Endothelial cell of umbilical vein (primary cell): ENCODE data around the gene DTX4. TPM values are rescaled to one million over a fixed set of nuclear protein-coding genes. Genes with fewer than 3 reads are reported as not detected.

Source experiments
- BruUV-seq: library from RNA; stranded (reverse); fragments of 400-500 nt; replicated peaks from 2 replicates; lab custom pipeline; 2021; lab: Mats Ljungman, UMichigan
- CTCF ChIA-PET: fragments of 300-600, 350-600 bp; sonication (Branson Sonifier 250); formaldehyde crosslinking; loops from one replicate; lab custom pipeline; 2021; ENCODE audit warnings: antibody characterized with exemption, inconsistent platforms; lab: Charles Lee
- POLR2A ChIA-PET: fragments of 300-600, 350-600 bp; sonication (Branson Sonifier 250); formaldehyde crosslinking; loops from one replicate; lab custom pipeline; 2021; ENCODE audit warnings: antibody characterized with exemption, inconsistent platforms; lab: Charles Lee
- DNase-seq: peaks from one replicate; pipeline ENCODE4 v3.0.0-alpha.2; 2011; ENCODE audit warnings: low read depth, low spot score
- FAIRE-seq: peaks from 2 replicates; lab custom pipeline; 2011; peaks lifted over from hg19 to GRCh38; lab: Jason Lieb, UNC
- H2AFZ ChIP-seq: 2 replicates; pipeline ENCODE4 v1.6.0; 2012; ENCODE audit warnings: low read depth, low read length, control low read depth, inconsistent platforms
- H3K27ac ChIP-seq: 2 replicates; pipeline ENCODE4 v1.5.1; 2011; ENCODE audit warnings: low read depth, mild to moderate bottlenecking, control low read depth, low read length, moderate library complexity; ENCODE audit not compliant: insufficient read depth
- H3K27me3 ChIP-seq, 2 experiments: 2 replicates each; pipeline versions ENCODE4 v1.6.0 to v1.6.1; 2011; ENCODE audit warnings: low read length in 2 of 2, mixed read lengths in 1 of 2; ENCODE audit not compliant: control insufficient read depth in 2 of 2, insufficient read depth in 2 of 2
- H3K36me3 ChIP-seq, 2 experiments: 2 replicates in 1 of 2; 3 replicates in 1 of 2; pipeline ENCODE4 v1.5.1; 2011; ENCODE audit warnings: low read length in 2 of 2, mild to moderate bottlenecking in 1 of 2, moderate library complexity in 1 of 2; ENCODE audit not compliant: control insufficient read depth in 2 of 2, insufficient read depth in 2 of 2; ENCODE audit errors: extremely low read depth in 1 of 2
- H3K4me1 ChIP-seq: 3 replicates; pipeline ENCODE4 v1.5.1; 2011; ENCODE audit warnings: mild to moderate bottlenecking, low read length; ENCODE audit not compliant: control insufficient read depth, insufficient read depth; ENCODE audit errors: extremely low read depth
- H3K4me2 ChIP-seq: 2 replicates; pipeline ENCODE4 v1.6.1; 2011; ENCODE audit warnings: low read length, control low read depth, mixed read lengths; ENCODE audit not compliant: insufficient read depth
- H3K4me3 ChIP-seq, 3 experiments: fragments of 200-600 bp in 1 of 3; sonication (generic), shearing (Covaris generic) in 1 of 3; replicated peaks in 1 of 3; 2 replicates each; pipeline ENCODE4 v1.5.1; 2011 to 2016; ENCODE audit warnings: control low read depth in 3 of 3, low read length in 3 of 3, mild to moderate bottlenecking in 2 of 3, inconsistent platforms in 1 of 3, low read depth in 1 of 3, moderate library complexity in 1 of 3; ENCODE audit not compliant: insufficient read depth in 1 of 3
- H3K79me2 ChIP-seq: 2 replicates; pipeline ENCODE4 v1.6.0; 2012; ENCODE audit warnings: low read length, inconsistent platforms; ENCODE audit not compliant: control insufficient read depth, insufficient read depth
- H3K9ac ChIP-seq: replicated peaks from 2 replicates; pipeline ENCODE3; 2011; ENCODE audit warnings: low read length, control low read depth; ENCODE audit not compliant: insufficient read depth; ENCODE audit errors: extremely low read depth
- H3K9me1 ChIP-seq: replicated peaks from 3 replicates; pipeline ENCODE4 v1.6.0; 2011; ENCODE audit warnings: mild to moderate bottlenecking, low read length; ENCODE audit not compliant: control insufficient read depth, insufficient read depth; ENCODE audit errors: extremely low read depth
- H3K9me3 ChIP-seq: replicated peaks from 2 replicates; pipeline ENCODE4 v1.5.1; 2012; ENCODE audit warnings: low read length, inconsistent platforms; ENCODE audit not compliant: control insufficient read depth, insufficient read depth
- H4K20me1 ChIP-seq: replicated peaks from 2 replicates; pipeline ENCODE3; 2011; ENCODE audit warnings: mild to moderate bottlenecking, low read length; ENCODE audit not compliant: control insufficient read depth, insufficient read depth; ENCODE audit errors: extremely low read depth
- CTCF ChIP-seq, 2 donors: IDR thresholded peaks; 1 replicate in 1 of 2; 2 replicates in 1 of 2; pipeline ENCODE4 v1.5.1; 2011; ENCODE audit warnings: low read length in 2 of 2, mild to moderate bottlenecking in 2 of 2, moderate library complexity in 2 of 2, control low read depth in 1 of 2, inconsistent platforms in 1 of 2, low read depth in 1 of 2; ENCODE audit not compliant: insufficient read depth in 1 of 2; ENCODE audit errors: extremely low read depth in 1 of 2
- EZH2 ChIP-seq: IDR thresholded peaks from 2 replicates; pipeline ENCODE4 v1.6.1; 2012; ENCODE audit warnings: borderline replicate concordance, low read depth, mild to moderate bottlenecking, moderate library complexity, low read length, inconsistent platforms; ENCODE audit not compliant: severe bottlenecking
- FOS ChIP-seq: IDR thresholded peaks from 2 replicates; pipeline ENCODE4 v1.6.1; 2011; ENCODE audit warnings: mild to moderate bottlenecking, low read length, moderate library complexity, borderline replicate concordance; ENCODE audit not compliant: insufficient read depth
- GATA2 ChIP-seq: IDR thresholded peaks from 2 replicates; pipeline ENCODE4 v1.7.0; 2011; ENCODE audit warnings: low read depth, mild to moderate bottlenecking, moderate library complexity, mixed read lengths, low read length; ENCODE audit not compliant: insufficient read length, insufficient read depth
- JUN ChIP-seq: IDR thresholded peaks from 2 replicates; pipeline ENCODE4 v1.6.1; 2011; ENCODE audit warnings: borderline replicate concordance, low read depth; ENCODE audit not compliant: insufficient read length, insufficient read depth
- MYC ChIP-seq: IDR thresholded peaks from one replicate; pipeline ENCODE4 v1.6.1; 2011; ENCODE audit warnings: mild to moderate bottlenecking, low read depth, low read length
- POLR2A ChIP-seq: IDR thresholded peaks from 2 replicates; pipeline ENCODE4 v1.6.1; 2012; ENCODE audit warnings: low read depth, mild to moderate bottlenecking, control low read depth, low read length
- POLR2AphosphoS5 ChIP-seq: IDR thresholded peaks from 2 replicates; pipeline ENCODE4 v1.6.1; 2012; ENCODE audit warnings: low read depth, mild to moderate bottlenecking, control low read depth, low read length, moderate library complexity; ENCODE audit not compliant: insufficient read depth
- dilution Hi-C: fragments of 300-500 bp; cut with MboI; formaldehyde crosslinking; loops from one replicate; pipeline ENCODE4 v1.15.0; 2019; ENCODE audit warnings: low sequenced_read_pairs; ENCODE audit not compliant: extremely low pct_ligation_motif_present
- intact Hi-C: fragments of 100-400 bp; cut with micrococcal nuclease; formaldehyde crosslinking; loops from one replicate; pipeline ENCODE4 v1.10.0; 2022
- polyA plus RNA-seq, 4 experiments: library from polyadenylated mRNA; depleted of rRNA in 3 of 4; stranded (reverse) in 3 of 4; unstranded in 1 of 4; fragments of >200 nt; gene quantifications; 2 replicates each; pipeline versions ENCODE4 v1.2.1 to v1.2.3, GENCODE V29; 2011 to 2012; ENCODE audit warnings: missing spikeins in 1 of 4
- total RNA-seq: library from RNA; stranded (reverse); gene quantifications from 2 replicates; pipeline ENCODE4 v1.2.3, GENCODE V29; 2021
- TF ChIP-seq, protein P1 (sequence below): IDR thresholded peaks from 2 replicates; pipeline ENCODE4 v1.6.1; 2011; ENCODE audit not compliant: insufficient read depth, insufficient read length

Gene DTX4
- total and polyA plus RNA-seq, 2 donors (not counting 3 experiments of a cell fraction or from before 2014, with no cell fraction given): 0.08 to 0.91 TPM

GRCh38 chr11:59141673-59142460 lies 30.1 kb upstream of the DTX4 start:
- FAIRE-seq (no peak), DNase-seq (no peak)
- ChIA-PET CTCF (interaction anchor here (0.8 to 6.0 kb wide), 13 partner anchors 9 to 489 kb away, joined by 3 to 66 read pairs (median 4); partner anchors contain the start of genes DTX4 and FAM111B), POLR2A (interaction anchor here (1.0 to 1.2 kb wide), 2 partner anchors 16 to 38 kb away, joined by 3 to 6 read pairs; no protein-coding TSS in a partner anchor)
- H3K9me1 ChIP-seq: no peaks in the 10 kb centered on the region
- H3K4me3 ChIP-seq: peak overlapping the region; percentile 69 to 90 (median 74)
- no peaks in the 10 kb centered on the region for H3K9me3 ChIP-seq
- H2AFZ ChIP-seq: peak overlapping the region; percentile 78
- no peaks in the 10 kb centered on the region for H3K36me3 ChIP-seq
- no peaks in the 10 kb centered on the region for H3K27me3 ChIP-seq
- no peaks in the 10 kb centered on the region for H4K20me1 ChIP-seq
- TSS peak; percentile 35 for BruUV-seq
- H3K79me2 ChIP-seq: peaks cover 19% of the 10 kb centered on the region
- H3K27ac ChIP-seq: peak overlapping the region; percentile 10
- peak overlapping the region; percentile 95 for H3K4me2 ChIP-seq
- intact Hi-C loops (loop anchor here (1.0 to 5.0 kb wide), 5 partner anchors 16 to 1365 kb away; partner anchors contain the start of gene FAM111B), dilution Hi-C loops (no loop called here)
- TF ChIP-seq JUN: no peak
- no peak for TF ChIP-seq MYC
- no peak for TF ChIP-seq POLR2A
- TF ChIP-seq, protein P1, sequence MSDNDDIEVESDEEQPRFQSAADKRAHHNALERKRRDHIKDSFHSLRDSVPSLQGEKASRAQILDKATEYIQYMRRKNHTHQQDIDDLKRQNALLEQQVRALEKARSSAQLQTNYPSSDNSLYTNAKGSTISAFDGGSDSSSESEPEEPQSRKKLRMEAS: no peak
- TF ChIP-seq POLR2AphosphoS5: no peak
- TF ChIP-seq EZH2: no peak
- no peak for TF ChIP-seq CTCF (IDR thresholded peaks at IDR 0.05; ENCODE audit: extremely low read depth in 1 of 2, insufficient read depth in 1 of 2, low read depth in 1 of 2, low read length in 2 of 2)
- no peak for TF ChIP-seq GATA2
- TF ChIP-seq FOS: no peak
- H3K9ac ChIP-seq: peak overlapping the region; percentile 85
- peaks cover 32% of the 10 kb centered on the region for H3K4me1 ChIP-seq
